ENCODE measurements around the gene SMIM10L2A. TPM values are rescaled to one million over a fixed set of nuclear protein-coding genes. Genes with fewer than 3 reads are reported as not detected.

The SMIM10L2A gene
- total and polyA plus RNA-seq, 2 of the 4 experiments (the other 2 are of a cell fraction) = under 0.01 to 0.10 TPM

- Histone ChIP-seq H3K4me1 (ENCODE audit: control insufficient read depth, insufficient read depth, low read length) (no peaks in the 10 kb centered on the region), H3K36me3 (ENCODE audit: control insufficient read depth, insufficient read depth, low read length) (no peaks in the 10 kb centered on the region), H3K27me3 (ENCODE audit: control insufficient read depth, insufficient read depth, low read length) (peaks cover 4% of the 10 kb centered on the region; the same call in 1 of the 2 replicates), H3K9me1 (ENCODE audit: insufficient read depth, low read length) (no peaks in the 10 kb centered on the region), H3K9me3 (ENCODE audit: control insufficient read depth, insufficient read depth, low read length) (no peaks in the 10 kb centered on the region), H2AFZ (replicated peaks; ENCODE audit: low read length, poor library complexity) (peak overlapping the region; percentile 7), H4K20me1 (ENCODE audit: insufficient read depth, low read length) (no peaks in the 10 kb centered on the region), H3K56ac (ENCODE audit: extremely low read depth, insufficient read depth, low read length) (no peak overlapping the region), H3K9ac (ENCODE audit: low read depth, low read length) (no peak overlapping the region), H3K4me2 (ENCODE audit: low read depth, low read length) (no peak overlapping the region), H2AK5ac (ENCODE audit: low read depth, low read length) (no peak overlapping the region), H2BK120ac (ENCODE audit: low read depth, low read length) (no peak overlapping the region), H2BK5ac (ENCODE audit: low read depth, low read length, poor library complexity, severe bottlenecking) (no peak overlapping the region), H3K14ac (replicated peaks; ENCODE audit: low read depth, low read length) (no peak overlapping the region), H4K8ac (ENCODE audit: low read depth in 2 of 2, low read length in 2 of 2) (no peak overlapping the region), H2AK9ac (replicated peaks; ENCODE audit: low read depth, low read length, poor library complexity) (no peak overlapping the region), H4K91ac (ENCODE audit: insufficient read depth, low read depth, low read length) (no peak overlapping the region), H2BK20ac (ENCODE audit: low read depth, low read length) (no peak overlapping the region), H3K79me1 (ENCODE audit: low read depth in 1 of 2, low read length in 2 of 2) (no peaks in the 10 kb centered on the region), H3K18ac (ENCODE audit: low read depth, low read length) (no peak overlapping the region), H3K23ac (ENCODE audit: low read depth, low read length) (no peak overlapping the region), H3K4me3 (ENCODE audit: insufficient read depth, low read depth, low read length) (no peak overlapping the region), H3K27ac (ENCODE audit: insufficient read depth, low read length) (no peak overlapping the region), H2BK15ac (ENCODE audit: low read depth, low read length) (no peak overlapping the region), H4K5ac (ENCODE audit: low read depth, low read length) (no peak overlapping the region), H3K4ac (ENCODE audit: low read depth, low read length) (no peak overlapping the region)
- WGBS, 2 experiments (ENCODE audit: extremely low coverage in 2 of 2, insufficient read length in 1 of 2) = 44% methylated on average over 4 of the region's 8 CpGs; no CpG with 5 or more reads in 1 of the 2 experiments
- ChIA-PET CTCF (no interaction called here), POLR2A (ENCODE audit: unreplicated experiment) (no interaction called here)
- DNase-seq = no peak
- in situ Hi-C loops (cut with MboI; ENCODE audit: low sequenced_read_pairs) = no loop called here
- dilution Hi-C loops (cut with HindIII; ENCODE audit: low sequenced_read_pairs, unreplicated experiment) = no loop called here
- TF ChIP-seq RCOR1 (IDR thresholded peaks at IDR 0.05; ENCODE audit: insufficient replicate concordance, low read length) = no peak
- TF ChIP-seq RAD21 (IDR thresholded peaks at IDR 0.05; ENCODE audit: low read length) = no peak
- TF ChIP-seq CHD1 (IDR thresholded peaks at IDR 0.05; ENCODE audit: low read depth, low read length) = no peak
- TF ChIP-seq FOS (IDR thresholded peaks at IDR 0.05; ENCODE audit: low read depth, low read length) = no peak
- no peak for TF ChIP-seq USF2 (IDR thresholded peaks at IDR 0.05; ENCODE audit: low read depth, low read length)
- no peak for TF ChIP-seq ELK1 (IDR thresholded peaks at IDR 0.05; ENCODE audit: borderline replicate concordance, low read depth, low read length)
- no peak for TF ChIP-seq MAFK (IDR thresholded peaks at IDR 0.05; ENCODE audit: low read depth, low read length)
- TF ChIP-seq MXI1 (IDR thresholded peaks at IDR 0.05; ENCODE audit: borderline replicate concordance, low read depth, low read length) = no peak
- no peak for TF ChIP-seq MAZ (IDR thresholded peaks at IDR 0.05; ENCODE audit: borderline replicate concordance, low read depth, low read length)
- no peak for TF ChIP-seq CEBPB (IDR thresholded peaks at IDR 0.05; ENCODE audit: low read depth, low read length)
- no peak for TF ChIP-seq SMC3 (IDR thresholded peaks at IDR 0.05; ENCODE audit: low read depth, low read length)
- intact Hi-C loops (cut with micrococcal nuclease) = no loop called here
- BruUV-seq (replicated peaks) = no TSS peak
- ATAC-seq (ENCODE audit: low read depth) = no peak
These were observed 28.1 kb downstream of the SMIM10L2A start for GRCh38 chrX:135449637-135450550.
